Lung microvascular endothelial cell (primary cell): ENCODE data around the gene ABHD14A. TPM values are rescaled to one million over a fixed set of nuclear protein-coding genes. Genes with fewer than 3 reads are reported as not detected.
A peak's percentile ranks its signal among the peaks of the same experiment; 100 is the strongest.

Experiments used
- DNase-seq, 2 donors: peaks; one replicate each; pipeline versions ENCODE4 v3.0.0 to v3.0.0-alpha.2; 2010; ENCODE audit warnings: low read depth in 2 of 2
- total RNA-seq: library from RNA; depleted of rRNA; stranded (reverse); fragments of >200 nt; gene quantifications from 2 replicates; pipeline ENCODE4 v1.2.1, GENCODE V29; 2014

ABHD14A gene
- total RNA-seq, 1 donor from 2014 or later: 3.4 TPM

DNA sequence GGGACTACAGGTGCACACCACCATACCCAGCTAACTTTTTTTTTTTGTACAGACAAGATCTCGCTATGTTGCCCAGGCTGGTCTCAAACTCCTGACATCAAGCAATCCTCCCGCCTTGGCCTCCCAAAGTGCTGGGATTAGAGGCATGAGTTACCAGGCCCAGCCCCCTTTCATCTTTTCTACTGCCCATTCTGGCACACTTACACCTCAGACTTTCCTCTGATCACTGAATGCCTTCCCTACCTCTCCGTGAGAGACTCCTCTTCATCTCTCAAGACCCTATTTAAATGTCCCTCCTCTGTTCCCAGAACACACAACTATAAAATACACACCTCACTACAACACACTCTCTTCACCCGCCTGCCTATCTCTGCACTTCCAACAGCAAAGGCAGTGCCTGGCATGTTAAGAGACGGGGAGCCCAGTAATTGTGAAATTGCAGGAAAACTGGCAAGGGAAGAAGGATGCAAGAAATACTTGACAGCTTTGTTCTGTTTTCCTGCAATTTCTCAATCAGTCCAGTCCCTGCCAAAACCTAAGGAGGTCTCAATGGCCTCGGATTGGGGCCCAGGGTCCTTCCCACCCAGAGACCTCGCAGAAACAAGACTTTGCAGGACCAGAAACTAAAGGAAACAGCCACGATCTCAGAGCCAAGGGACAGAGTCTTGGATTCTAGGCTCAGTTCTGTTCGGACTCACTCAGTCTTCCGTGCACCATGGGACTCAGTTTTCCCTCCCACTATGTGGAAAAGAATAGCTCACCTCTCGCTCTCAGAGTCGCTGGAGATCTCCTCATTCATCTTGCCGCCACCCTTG is 34.0 kb upstream of the ABHD14A start:
- DNase-seq: no peak

DNA sequence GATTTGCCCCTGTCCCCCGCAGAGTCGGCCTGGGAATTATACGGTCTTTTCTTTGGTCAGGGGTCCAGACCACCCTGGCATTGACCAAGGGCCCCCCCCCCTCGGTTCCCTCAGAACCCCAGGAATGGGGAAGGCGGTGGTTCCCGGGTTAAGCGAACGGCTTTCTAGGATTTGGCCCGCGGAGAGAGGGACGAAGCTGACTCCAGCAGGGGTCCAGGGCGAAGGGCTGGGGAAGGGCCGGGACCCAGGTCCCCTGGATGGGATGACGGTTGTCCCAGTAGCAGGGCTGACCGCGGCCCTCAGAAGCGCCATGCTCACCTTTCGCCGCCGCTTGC is 33.4 kb upstream of the ABHD14A start:
- no peak for DNase-seq

DNA sequence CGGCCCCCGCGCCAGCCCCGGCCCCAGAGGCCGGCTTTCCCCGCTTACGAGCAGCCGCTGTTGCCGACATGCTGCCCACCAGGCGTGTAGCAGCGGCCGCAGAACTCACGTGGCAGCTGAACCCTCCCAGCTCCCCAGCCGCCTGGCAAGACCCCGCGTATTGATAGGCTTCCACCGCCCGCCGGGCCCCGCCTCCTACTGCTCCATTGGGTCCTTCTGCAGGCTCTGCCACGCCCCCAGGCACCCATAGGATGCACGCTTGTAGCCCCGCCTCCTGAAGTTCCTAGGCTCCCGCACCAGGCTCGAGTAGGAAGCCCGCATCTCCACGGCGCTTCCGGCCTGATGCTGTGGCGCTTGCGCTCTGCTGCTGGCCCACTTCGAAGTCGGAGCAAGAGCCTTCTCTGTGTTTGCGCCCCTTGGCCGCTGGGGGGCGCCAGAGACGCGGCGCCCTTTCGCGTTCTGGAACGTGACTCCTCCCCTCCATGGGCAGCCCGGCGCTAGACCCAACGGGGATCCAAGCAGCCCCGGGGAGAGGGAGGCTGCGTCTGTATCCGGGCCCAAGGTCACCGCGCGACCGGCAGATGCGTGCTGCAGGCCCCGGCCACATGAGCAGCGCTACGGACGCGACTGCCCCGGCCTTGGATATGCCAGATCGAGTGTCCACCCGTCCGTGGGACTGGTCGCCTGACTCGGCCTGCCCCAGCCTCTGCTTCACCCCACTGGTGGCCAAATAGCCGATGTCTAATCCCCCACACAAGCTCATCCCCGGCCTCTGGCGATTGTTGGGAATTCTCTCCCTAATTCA is 32.9 kb upstream of the ABHD14A start, which contains the start of the genes PARP3 and RRP9:
Gene PARP3, plus strand, starts transcription at position 566 of the 805 bp plus-strand sequence. CDS start 993 bp downstream, outside the sequence.
Gene RRP9, minus strand, starts transcription at position 107 of the 805 bp plus-strand sequence. Its CDS starts 37 bp downstream, at position 70.
- DNase-seq: peak; percentile 100

DNA sequence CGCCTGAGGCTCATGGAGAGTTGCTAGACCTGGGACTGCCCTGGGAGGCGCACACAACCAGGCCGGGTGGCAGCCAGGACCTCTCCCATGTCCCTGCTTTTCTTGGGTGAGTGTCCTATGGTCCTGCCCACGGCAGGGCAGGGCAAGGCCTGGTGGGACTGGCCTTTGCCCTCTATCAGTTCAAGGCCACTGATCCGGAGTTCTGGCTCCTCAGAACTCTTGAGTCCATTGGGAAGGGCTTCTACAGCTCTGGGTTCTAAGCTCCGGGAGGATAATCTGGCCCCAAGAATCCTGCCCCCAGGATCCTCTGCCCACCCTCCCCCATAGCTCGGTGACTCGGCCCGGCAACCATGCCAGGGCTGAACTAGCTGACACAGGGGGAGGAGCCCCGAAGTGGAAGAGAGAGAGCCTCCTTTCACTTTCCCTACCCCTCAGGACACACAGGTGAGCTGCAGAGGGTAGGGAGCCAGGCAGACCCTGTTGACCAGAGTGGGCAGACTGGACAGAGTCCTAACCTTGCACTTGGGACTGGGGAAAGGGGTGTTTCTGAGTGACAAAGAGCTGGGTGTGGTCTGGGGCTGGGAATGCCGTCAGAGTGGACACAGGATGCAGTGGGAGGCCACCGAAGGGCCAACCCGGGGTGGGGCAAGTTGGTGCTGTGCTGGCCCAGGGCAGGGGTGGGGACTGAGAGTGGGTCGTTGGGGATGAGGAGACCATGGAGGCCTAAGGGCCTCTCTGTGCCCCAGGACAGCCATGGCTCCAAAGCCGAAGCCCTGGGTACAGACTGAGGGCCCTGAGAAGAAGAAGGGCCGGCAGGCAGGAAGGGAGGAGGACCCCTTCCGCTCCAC is 32.0 kb upstream of the ABHD14A start:
- peak; percentile 45 to 58 for DNase-seq

DNA sequence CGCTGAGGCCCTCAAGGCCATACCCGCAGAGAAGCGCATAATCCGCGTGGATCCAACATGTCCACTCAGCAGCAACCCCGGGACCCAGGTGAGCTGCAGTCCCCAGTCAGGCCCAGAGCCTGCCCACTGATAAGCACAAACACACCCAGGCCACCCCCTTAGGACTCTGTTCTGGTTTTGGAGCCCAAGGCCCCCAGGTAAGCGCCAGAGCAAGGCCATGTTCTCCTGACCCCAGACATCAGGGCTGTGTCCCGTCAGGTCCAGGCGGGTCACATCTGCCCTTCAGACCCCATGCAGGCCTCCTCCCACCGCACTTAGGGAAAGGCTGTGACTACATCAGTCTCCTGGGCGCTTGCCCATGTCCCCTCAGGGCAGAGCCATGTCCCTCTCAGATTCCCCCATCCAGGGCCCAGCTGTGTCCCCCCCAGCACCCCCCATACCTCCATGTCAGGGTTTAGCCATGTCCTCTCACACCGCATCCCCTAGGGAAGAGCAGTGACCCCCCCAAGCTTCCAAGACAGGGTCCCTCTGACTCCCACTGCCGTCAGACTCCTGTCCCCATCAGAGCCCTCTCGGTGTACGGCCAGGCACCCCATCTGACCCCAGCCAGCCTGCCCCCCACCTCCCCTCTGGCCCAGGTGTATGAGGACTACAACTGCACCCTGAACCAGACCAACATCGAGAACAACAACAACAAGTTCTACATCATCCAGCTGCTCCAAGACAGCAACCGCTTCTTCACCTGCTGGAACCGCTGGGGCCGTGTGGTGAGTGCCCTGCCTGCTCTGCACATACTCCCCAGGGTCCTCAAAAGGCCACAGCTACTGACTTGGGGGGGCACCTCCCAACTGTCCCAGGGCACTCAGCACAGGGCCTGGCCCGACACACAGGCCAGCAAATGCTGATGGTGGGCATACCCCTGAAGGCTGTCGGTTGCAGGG is 31.1 kb upstream of the ABHD14A start:
- no peak for DNase-seq

DNA sequence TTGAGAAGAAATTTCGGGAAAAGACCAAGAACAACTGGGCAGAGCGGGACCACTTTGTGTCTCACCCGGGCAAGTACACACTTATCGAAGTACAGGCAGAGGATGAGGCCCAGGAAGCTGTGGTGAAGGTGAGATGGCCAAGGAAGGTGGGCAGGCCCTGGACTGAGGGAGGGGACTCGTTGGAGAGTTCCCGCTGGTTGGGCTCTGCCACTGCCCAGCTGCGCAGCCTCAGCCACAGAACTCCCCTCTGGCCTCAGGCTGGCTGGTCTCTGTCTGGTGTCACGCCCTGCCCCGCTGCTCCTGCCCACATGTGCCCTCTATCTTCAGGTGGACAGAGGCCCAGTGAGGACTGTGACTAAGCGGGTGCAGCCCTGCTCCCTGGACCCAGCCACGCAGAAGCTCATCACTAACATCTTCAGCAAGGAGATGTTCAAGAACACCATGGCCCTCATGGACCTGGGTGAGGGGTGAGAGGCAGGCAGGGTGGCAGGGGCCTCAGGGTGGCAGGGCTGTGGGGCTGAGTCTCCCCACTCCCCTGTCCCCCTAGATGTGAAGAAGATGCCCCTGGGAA is 30.3 kb upstream of the ABHD14A start:
- DNase-seq: no peak

DNA sequence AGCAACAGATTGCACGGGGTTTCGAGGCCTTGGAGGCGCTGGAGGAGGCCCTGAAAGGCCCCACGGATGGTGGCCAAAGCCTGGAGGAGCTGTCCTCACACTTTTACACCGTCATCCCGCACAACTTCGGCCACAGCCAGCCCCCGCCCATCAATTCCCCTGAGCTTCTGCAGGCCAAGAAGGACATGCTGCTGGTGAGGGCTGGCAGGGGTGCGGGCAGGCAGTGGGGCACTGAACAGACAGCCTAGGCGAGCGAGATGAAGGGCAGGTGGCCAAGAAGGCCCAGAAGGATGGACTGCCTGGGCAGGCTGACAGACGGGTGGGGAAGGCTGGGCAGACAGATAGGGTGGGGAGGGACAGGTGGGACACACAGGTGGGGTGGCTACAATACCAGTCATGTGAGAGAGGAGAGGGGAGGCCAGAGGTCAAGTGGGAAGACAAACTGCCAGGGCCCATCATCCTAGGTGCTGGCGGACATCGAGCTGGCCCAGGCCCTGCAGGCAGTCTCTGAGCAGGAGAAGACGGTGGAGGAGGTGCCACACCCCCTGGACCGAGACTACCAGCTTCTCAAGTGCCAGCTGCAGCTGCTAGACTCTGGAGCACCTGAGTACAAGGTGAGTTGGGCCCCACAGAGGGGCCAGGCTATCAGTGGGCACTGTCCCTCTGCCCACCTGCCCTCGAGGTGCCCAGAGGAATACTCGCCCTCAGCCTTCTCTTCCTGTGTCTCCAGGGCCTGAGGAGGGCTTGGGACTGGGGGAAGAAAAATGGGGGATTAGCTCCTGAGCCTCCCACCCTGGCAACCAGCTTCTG is 29.6 kb upstream of the ABHD14A start:
- no peak for DNase-seq

DNA sequence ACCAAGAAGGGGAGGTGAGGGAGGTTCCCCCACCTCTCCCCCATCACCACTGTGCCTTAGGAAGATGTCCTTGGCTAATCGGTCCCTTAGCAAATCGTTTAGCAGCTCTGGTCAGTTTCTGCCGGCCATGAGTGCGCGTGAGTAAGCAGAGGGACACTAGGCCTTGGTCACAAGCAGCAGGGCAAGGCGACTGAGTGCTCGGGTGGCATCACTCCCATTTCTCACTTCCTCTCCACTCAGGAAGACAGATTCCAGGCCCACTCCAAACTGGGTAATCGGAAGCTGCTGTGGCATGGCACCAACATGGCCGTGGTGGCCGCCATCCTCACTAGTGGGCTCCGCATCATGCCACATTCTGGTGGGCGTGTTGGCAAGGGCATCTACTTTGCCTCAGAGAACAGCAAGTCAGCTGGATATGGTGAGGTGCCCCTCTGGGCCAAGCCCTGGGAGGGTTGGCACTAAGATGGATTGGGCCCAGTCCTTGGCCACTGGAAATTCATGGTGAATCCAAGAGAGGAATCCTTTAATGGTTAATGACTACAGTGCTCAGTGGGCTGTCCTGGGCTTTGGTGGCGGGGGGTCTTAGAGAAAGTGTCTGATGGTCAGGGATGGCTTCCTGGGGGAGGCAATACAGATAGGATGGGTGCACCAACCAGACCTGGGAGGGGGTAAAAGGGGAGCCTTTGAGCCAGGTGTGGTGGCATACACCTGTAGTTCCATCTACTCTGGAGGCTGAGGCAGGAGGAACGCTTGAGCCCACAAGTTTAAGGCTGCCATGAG is 28.7 kb upstream of the ABHD14A start:
- DNase-seq: no peak

DNA sequence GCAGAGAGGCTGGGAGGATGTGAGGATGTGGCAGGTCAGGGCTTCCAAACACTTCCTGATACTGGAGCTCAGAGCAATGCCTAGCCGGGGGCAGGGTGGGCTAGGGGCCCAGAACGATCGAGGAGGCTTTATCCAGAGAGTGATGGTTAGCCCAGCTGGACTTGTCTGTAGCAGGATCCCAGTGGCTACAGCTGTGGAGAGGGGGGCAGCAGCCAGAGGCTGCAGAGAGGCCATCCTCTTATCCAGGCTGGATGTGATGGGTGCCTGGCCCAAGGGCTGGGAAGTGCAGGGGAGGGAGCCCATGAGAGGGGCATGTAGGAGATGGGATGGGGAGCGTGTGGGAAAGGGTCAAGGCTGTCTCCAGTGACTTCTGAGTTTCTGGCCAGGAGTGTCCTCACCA is 28.1 kb upstream of the ABHD14A start:
- no peak for DNase-seq

DNA sequence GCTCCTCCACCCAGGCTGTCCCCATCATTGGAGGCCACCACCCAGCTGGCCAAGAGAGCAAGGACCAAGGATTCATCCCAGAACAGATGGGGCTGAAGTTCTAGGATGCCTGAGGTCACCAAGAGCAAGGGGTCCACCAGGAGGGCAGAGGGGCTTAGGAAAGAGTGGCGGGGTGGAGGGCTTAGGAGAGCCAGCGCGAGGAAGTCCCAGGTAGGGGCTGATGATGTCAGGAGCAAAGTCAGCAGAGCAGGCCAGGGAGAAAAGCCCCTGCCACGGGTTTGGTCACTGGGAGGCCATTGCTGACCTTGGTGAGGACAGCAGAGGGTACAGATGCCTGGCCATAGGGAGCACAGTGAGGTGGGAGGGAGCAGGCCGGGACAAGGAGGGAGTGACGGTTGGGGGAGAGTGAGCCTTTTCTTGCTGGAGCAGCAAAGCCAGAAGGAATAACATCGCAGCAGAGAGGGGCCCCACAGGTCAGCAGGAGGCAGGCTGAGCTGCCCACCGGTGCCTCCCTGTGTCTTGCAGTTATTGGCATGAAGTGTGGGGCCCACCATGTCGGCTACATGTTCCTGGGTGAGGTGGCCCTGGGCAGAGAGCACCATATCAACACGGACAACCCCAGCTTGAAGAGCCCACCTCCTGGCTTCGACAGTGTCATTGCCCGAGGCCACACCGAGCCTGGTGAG is 27.5 kb upstream of the ABHD14A start:
- DNase-seq: no peak

DNA sequence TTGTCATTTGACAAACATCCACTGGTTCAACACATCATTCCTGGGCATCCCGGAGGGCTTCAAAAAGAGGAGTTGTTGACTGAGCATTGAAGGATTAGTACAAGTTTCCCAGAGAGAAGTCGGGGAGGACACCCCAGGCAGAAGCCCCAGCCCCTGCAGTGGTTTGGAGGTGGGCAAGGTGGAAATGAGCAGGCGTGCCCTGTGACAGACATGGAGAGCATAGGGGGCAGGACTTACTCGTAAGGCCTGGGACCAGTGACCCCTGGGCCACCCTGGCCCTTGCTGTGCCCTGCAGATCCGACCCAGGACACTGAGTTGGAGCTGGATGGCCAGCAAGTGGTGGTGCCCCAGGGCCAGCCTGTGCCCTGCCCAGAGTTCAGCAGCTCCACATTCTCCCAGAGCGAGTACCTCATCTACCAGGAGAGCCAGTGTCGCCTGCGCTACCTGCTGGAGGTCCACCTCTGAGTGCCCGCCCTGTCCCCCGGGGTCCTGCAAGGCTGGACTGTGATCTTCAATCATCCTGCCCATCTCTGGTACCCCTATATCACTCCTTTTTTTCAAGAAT is 26.8 kb upstream of the ABHD14A start:
- no peak for DNase-seq

DNA sequence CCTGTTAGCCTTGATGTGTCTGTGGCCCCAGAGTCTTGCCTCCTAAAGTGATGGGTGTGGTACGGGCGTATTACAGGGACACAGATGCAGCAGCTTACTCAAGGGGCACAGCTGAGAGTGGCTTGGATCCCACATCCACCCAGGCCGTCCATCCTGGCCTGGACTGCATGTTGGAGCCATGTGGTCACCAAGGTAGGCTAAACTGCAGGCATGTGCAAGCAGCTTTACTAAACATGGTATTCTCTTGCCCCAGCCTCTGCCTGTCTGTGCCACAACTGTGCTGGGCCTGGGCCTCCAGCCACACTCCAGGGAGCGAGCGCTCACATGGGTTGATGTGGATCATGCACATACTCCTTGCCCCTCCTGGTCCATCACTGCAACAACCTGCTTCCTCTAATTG is 25.7 kb upstream of the ABHD14A start:
- DNase-seq: no peak

DNA sequence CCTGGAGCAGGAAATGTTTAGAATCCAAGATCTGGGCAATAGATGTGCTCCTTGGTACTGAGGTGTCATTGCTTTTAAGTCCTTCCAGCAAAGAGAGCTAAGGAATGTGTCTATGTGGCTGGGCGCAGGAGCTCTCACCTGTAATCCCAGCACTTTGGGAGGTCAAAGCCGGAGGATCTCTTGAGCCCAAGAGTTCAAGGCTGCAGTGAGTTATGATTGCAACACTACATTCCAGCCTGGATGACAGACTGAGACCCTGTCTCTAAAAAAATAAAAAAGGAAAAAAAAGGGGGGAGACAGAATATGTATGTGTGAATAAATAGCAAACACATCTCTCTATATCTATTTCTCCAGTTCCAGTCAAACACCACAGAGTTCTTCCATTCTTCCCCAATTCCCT is 24.0 kb upstream of the ABHD14A start:
- DNase-seq: no peak

DNA sequence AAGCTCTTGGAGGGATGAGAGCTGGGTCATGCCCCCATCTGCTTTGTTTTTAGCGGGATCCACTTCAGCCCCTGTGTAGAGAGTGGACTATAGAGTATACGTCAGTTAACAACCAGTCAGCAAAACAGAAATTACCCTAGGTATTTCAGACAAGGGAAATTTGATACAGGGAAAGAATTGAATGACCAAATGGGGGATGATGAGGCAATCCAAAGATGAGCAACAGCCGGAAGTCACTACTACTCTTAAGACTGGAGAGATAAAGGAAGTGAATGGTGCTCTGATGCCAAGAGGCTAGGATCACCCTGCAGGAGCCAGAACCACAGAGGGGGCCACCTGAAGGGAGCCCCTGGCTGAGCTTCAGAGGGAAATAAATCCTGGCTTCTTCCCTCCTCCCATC is 21.4 kb upstream of the ABHD14A start:
- no peak for DNase-seq

DNA sequence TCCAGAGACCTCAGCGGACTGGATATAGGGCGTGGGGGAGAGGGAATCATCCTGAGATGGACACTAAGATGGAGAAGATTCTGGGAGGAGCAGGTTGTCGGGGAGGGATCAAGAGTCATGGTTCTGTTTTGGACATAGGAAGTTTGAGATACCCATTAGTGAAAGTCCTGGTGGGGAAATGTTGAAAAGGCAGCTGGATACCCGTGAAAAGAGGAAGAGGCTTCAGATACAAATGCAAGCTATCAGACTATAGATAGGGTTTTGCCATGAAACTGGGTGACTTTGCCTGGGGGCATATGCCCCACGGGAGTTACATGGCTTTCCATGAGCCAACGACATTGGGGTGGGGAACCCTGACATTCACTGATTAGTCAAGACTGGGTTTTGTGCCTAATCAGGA is 20.8 kb upstream of the ABHD14A start:
- DNase-seq: no peak

DNA sequence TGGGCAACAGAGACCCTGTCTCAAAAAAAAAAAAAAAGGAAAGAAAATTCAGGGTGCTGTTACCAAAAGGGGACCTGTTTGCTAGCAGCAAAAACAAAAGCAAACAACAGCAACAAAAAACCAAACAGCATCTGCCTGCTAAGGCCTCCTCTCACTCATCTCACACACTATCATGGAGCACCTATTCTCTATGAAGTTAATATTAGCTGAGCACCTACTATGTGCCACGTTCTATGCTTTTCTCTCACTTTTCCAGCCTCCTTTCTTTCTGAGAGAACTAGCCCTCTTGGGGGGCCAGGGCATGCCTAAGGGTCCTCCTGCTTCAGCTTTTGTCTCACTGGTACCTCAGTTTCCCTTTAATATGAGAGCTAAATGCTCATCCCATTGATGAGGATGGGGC is 20.2 kb upstream of the ABHD14A start:
- DNase-seq: no peak

DNA sequence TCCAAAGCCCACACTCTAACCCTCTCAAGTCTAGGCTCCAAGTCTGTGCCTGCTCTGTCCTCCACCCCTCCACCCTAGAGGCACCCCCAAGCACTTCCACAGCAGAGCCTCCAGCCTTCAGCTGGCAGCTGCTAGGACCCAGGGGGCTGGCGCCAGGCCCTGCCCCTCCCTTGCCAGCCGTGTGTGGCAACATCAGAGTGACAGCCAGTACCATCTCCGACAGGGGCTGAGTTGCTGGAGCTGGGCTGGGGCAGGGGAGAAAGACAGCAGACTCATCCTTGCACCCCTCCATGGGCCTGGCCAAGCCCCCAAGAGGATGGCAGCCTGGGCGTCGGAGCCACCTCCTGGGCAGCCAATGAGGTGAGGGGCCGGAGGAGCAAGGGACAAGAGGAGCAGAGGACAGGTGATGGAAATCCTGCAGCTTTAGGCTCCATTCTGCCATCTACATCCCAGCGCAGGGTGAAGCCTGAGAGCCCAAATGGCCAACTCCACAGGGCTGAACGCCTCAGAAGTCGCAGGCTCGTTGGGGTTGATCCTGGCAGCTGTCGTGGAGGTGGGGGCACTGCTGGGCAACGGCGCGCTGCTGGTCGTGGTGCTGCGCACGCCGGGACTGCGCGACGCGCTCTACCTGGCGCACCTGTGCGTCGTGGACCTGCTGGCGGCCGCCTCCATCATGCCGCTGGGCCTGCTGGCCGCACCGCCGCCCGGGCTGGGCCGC is 19.5 kb upstream of the ABHD14A start, which contains the start of gene GPR62:
Gene GPR62, plus strand, starts transcription at position 207 of the 718 bp plus-strand sequence. Its CDS starts 272 bp downstream, at position 479.
- DNase-seq: no peak
